Pancreas (tissue), 10 donors: ENCODE data around the gene LDAH. TPM values are rescaled to one million over a fixed set of nuclear protein-coding genes. Genes with fewer than 3 reads are reported as not detected.
A peak's percentile ranks its signal among the peaks of the same experiment; 100 is the strongest.

ENCODE experiments used
- ATAC-seq, 4 donors: fragments of 200-7000 bp; cut with Tn5 transposase; one replicate each; pipeline versions ENCODE4 v1.8.0 to v1.9.1; 2020; ENCODE audit warnings: mild to moderate bottlenecking in 4 of 4, moderate library complexity in 4 of 4
- DNase-seq, 6 donors: peaks; one replicate each; pipeline ENCODE4 v3.0.0-alpha.2; 2020
- FAIRE-seq: peaks from 2 replicates; lab custom pipeline; 2012; peaks lifted over from hg19 to GRCh38; lab: Jason Lieb, UNC
- H3K27ac ChIP-seq, 4 donors: fragments of 200-600 bp; sonication (generic); 1 replicate in 3 of 4; 2 replicates in 1 of 4; pipeline versions ENCODE4 v1.5.0 to v1.8.0; 2020
- H3K27me3 ChIP-seq, 4 donors: fragments of 200-600 bp; one replicate each; pipeline ENCODE4 v1.8.0; 2021
- H3K36me3 ChIP-seq, 3 donors: fragments of 200-600 bp; sonication (generic) in 1 of 3; one replicate each; pipeline versions ENCODE4 v1.5.0 to v1.8.0; 2020 to 2021
- H3K4me1 ChIP-seq, 3 donors: fragments of 200-600 bp; one replicate each; pipeline ENCODE4 v1.8.0; 2021
- H3K4me3 ChIP-seq, 4 donors: fragments of 200-600 bp; sonication (generic) in 2 of 4; one replicate each; pipeline versions ENCODE4 v1.5.0 to v1.8.0; 2020 to 2021
- H3K9me3 ChIP-seq, 4 donors: fragments of 200-600 bp; one replicate each; pipeline ENCODE4 v1.8.0; 2021
- CTCF ChIP-seq, 4 donors: fragments of 200-600 bp; sonication (generic) in 3 of 4; IDR thresholded peaks; one replicate each; pipeline versions ENCODE4 v1.5.0 to v1.8.0; 2021; ENCODE audit warnings: antibody characterized with exemption in 4 of 4
- WGBS, 2 donors: extraction: QIAGEN DNeasy Blood & Tissue Kit; methylation state at CpG; one replicate each; pipeline ENCODE4 v1.1.7; 2013; 5-methylcytosine and 5-hydroxymethylcytosine counted together
- intact Hi-C, 3 donors: fragments of 100-400 bp; cut with DNase I; formaldehyde crosslinking; loops; one replicate each; pipeline versions ENCODE4 v1.11.1 to v1.14.2; 2022
- polyA plus RNA-seq, 2 donors: library from polyadenylated mRNA; stranded (reverse); fragments of 200-250 nt; gene quantifications; one replicate each; pipeline ENCODE4 v1.2.3, GENCODE V29; 2013
- total RNA-seq, 6 donors: library from RNA; stranded (reverse); fragmentation: NEBNext Ultra II Directional in 4 of 6; extraction: Animal tissue kit (Norgen Biotek cat#: 25700) in 4 of 6; gene quantifications; one replicate each; pipeline versions ENCODE4 v1.2.1 to v1.2.4, GENCODE V29; 2021 to 2023
- donor health status: healthy with polysubstance abuse.
- donor health status: DM: no; HTN: no; CAD: no; lungs with moderate emphysema.
- donor health status: DM: no; HTN: no; CAD: no.
- donor health status: control.
- donor health status: control.
- donor health status: Bipolar disorder and iron deficiency.
- donor health status: DM: yes; HTN: yes; CAD: no.
- donor health status: DM: no; HTN: no; CAD: no.
- donor health status: DM: no; HTN: no; CAD: no.
- donor health status: DM: yes; HTN: yes; CAD: no.

Gene LDAH
- total and polyA plus RNA-seq, 8 donors: 2.5 to 9.1 (median 5.4) TPM

GRCh38 chr2:20671036-20671735 lies 151.7 kb downstream of the LDAH start:
- H3K4me3 ChIP-seq: no peak overlapping the region
- intact Hi-C loops: no loop called here
- peak in 1 of 6 donors; percentile 61 for DNase-seq
- no peaks in the 10 kb centered on the region for H3K9me3 ChIP-seq
- 11 to 20% methylated on average over 50 to 60 of the region's 60 CpGs for WGBS, 2 donors
- FAIRE-seq: no peak
- no peak overlapping the region for H3K27ac ChIP-seq
- H3K36me3 ChIP-seq: no peaks in the 10 kb centered on the region
- H3K4me1 ChIP-seq: peaks cover 0 to 3% (median 0%) of the 10 kb centered on the region in 3 donors
- no peak for ATAC-seq
- peaks cover 0 to 26% (median 5%) of the 10 kb centered on the region in 4 donors for H3K27me3 ChIP-seq
- TF ChIP-seq CTCF (IDR thresholded peaks at IDR 0.05): no peak

GRCh38 chr2:20670315-20671035 lies 152.4 kb downstream of the LDAH start:
- WGBS, 2 donors: 9 to 13% methylated on average over 69 to 83 of the region's 83 CpGs
- FAIRE-seq (no peak), DNase-seq (peak in 1 of 6 donors; percentile 73), ATAC-seq (peak in 1 of 4 donors; percentile 28)
- Histone ChIP-seq H3K4me1 (peaks cover 0 to 3% (median 0%) of the 10 kb centered on the region in 3 donors), H3K27me3 (peaks cover 0 to 31% (median 8%) of the 10 kb centered on the region in 4 donors), H3K9me3 (no peaks in the 10 kb centered on the region), H3K4me3 (no peak overlapping the region), H3K36me3 (no peaks in the 10 kb centered on the region), H3K27ac (no peak overlapping the region)
- intact Hi-C loops: no loop called here
- no peak for TF ChIP-seq CTCF (IDR thresholded peaks at IDR 0.05)

- no peak for ATAC-seq
- Histone ChIP-seq H3K36me3 (no peaks in the 10 kb centered on the region), H3K9me3 (no peaks in the 10 kb centered on the region), H3K27me3 (peaks cover 0 to 31% (median 8%) of the 10 kb centered on the region in 4 donors), H3K27ac (no peak overlapping the region), H3K4me3 (no peak overlapping the region), H3K4me1 (no peaks in the 10 kb centered on the region)
- peak in 1 of 6 donors; percentile 68 for DNase-seq
- WGBS, 2 donors: 24 to 37% methylated on average over 45 of the region's 45 CpGs
- TF ChIP-seq CTCF (IDR thresholded peaks at IDR 0.05): no peak
- no peak for FAIRE-seq
- intact Hi-C loops: loop anchor here in 2 of 3 donors (5.0 to 10.0 kb wide), 3 partner anchors 85 to 298 kb away; no protein-coding TSS in a partner anchor
Measured at GRCh38 chr2:20669562-20670314, 153.2 kb downstream of the LDAH start.

- H3K4me3 ChIP-seq: no peak overlapping the region
- no peak for TF ChIP-seq CTCF (IDR thresholded peaks at IDR 0.05)
- DNase-seq (no peak), ATAC-seq (no peak), FAIRE-seq (no peak)
- intact Hi-C loops: loop anchor here in 2 of 3 donors (5.0 to 10.0 kb wide), 3 partner anchors 86 to 298 kb away; no protein-coding TSS in a partner anchor
- no peaks in the 10 kb centered on the region for H3K36me3 ChIP-seq
- H3K27ac ChIP-seq: no peak overlapping the region
- no peaks in the 10 kb centered on the region for H3K9me3 ChIP-seq
- 65 to 74% methylated on average over 8 of the region's 8 CpGs for WGBS, 2 donors
- no peaks in the 10 kb centered on the region for H3K4me1 ChIP-seq
- H3K27me3 ChIP-seq: peaks cover 0 to 31% (median 8%) of the 10 kb centered on the region in 4 donors
Measured at GRCh38 chr2:20668871-20669475, 153.9 kb downstream of the LDAH start.
